HEK293T (cell line): ENCODE measurements around the gene RHOJ.
A peak's percentile ranks its signal among the peaks of the same experiment; 100 is the strongest.

Experiments used
- CTCF ChIA-PET: fragments of 350-600 bp; formaldehyde crosslinking; extraction: SDS; loops from one replicate; lab custom pipeline; 2021; ENCODE audit warnings: antibody characterized with exemption, inconsistent platforms; lab: Yijun Ruan, JAX
- POLR2A ChIA-PET: fragments of 350-600 bp; formaldehyde crosslinking; extraction: SDS; loops from one replicate; lab custom pipeline; 2020; ENCODE audit warnings: antibody characterized with exemption, inconsistent platforms; lab: Yijun Ruan, JAX
- DNase-seq: peaks from one replicate; pipeline ENCODE4 v3.0.0; 2012; ENCODE audit warnings: mixed read lengths; ENCODE audit errors: extremely low spot score
- ARNT ChIP-seq: fragments of 450-650 bp; IDR thresholded peaks from 2 replicates; pipeline ENCODE4 v1.6.1; 2017; ENCODE audit warnings: mild to moderate bottlenecking
- BHLHE40 ChIP-seq: fragments of 450-650 bp; IDR thresholded peaks from 2 replicates; pipeline ENCODE4 v1.6.1; 2016; ENCODE audit warnings: mild to moderate bottlenecking, moderate library complexity, borderline replicate concordance
- CTBP1 ChIP-seq: fragments of 450-650 bp; IDR thresholded peaks from 2 replicates; pipeline ENCODE4 v1.6.1; 2016; ENCODE audit warnings: borderline replicate concordance
- ELF4 ChIP-seq: fragments of 450-650 bp; IDR thresholded peaks from 2 replicates; pipeline ENCODE4 v1.6.1; 2017; ENCODE audit warnings: antibody characterized with exemption
- FOXA1 ChIP-seq: fragments of 450-650 bp; IDR thresholded peaks from 2 replicates; pipeline ENCODE4 v1.6.1; 2016; ENCODE audit warnings: mild to moderate bottlenecking
- FOXK2 ChIP-seq: fragments of 450-650 bp; IDR thresholded peaks from 2 replicates; pipeline ENCODE4 v1.6.1; 2016; ENCODE audit warnings: mild to moderate bottlenecking
- FOXM1 ChIP-seq: fragments of 450-650 bp; IDR thresholded peaks from 2 replicates; pipeline ENCODE4 v1.6.1; 2017; ENCODE audit warnings: mild to moderate bottlenecking, borderline replicate concordance
- HDGF ChIP-seq: fragments of 450-650 bp; IDR thresholded peaks from 2 replicates; pipeline ENCODE4 v1.6.1; 2017; ENCODE audit warnings: antibody characterized with exemption, borderline replicate concordance
- L3MBTL2 ChIP-seq: fragments of 450-650 bp; conservative IDR thresholded peaks from 2 replicates; pipeline ENCODE4 v1.6.1; 2016; ENCODE audit warnings: mild to moderate bottlenecking
- LEF1 ChIP-seq: fragments of 450-650 bp; IDR thresholded peaks from 2 replicates; pipeline ENCODE4 v1.6.1; 2017; ENCODE audit warnings: mild to moderate bottlenecking, borderline replicate concordance
- NFRKB ChIP-seq: fragments of 450-650 bp; IDR thresholded peaks from 2 replicates; pipeline ENCODE4 v1.6.1; 2016; ENCODE audit warnings: mild to moderate bottlenecking, moderate library complexity
- PKNOX1 ChIP-seq: fragments of 450-650 bp; IDR thresholded peaks from 2 replicates; pipeline ENCODE4 v1.6.1; 2016
- SP1 ChIP-seq: fragments of 450-650 bp; IDR thresholded peaks from 2 replicates; pipeline ENCODE4 v1.6.1; 2017
- SUZ12 ChIP-seq: fragments of 450-650 bp; IDR thresholded peaks from 2 replicates; pipeline ENCODE4 v1.6.1; 2016; ENCODE audit warnings: mild to moderate bottlenecking
- TARDBP ChIP-seq: fragments of 450-650 bp; IDR thresholded peaks from 2 replicates; pipeline ENCODE4 v1.6.1; 2016
- ZNF384 ChIP-seq: fragments of 450-650 bp; IDR thresholded peaks from 2 replicates; pipeline ENCODE4 v1.6.1; 2016

The RHOJ gene

GRCh38 chr14:63174760-63175191 lies 29.5 kb upstream of the RHOJ start:
- peak; percentile 51 for DNase-seq
- POLR2A ChIA-PET, result no interaction called here
- CTCF ChIA-PET, result interaction anchor here (0.6 to 2.0 kb wide), 8 partner anchors 12 to 228 kb away, joined by 3 to 7 read pairs (median 3); no protein-coding TSS in a partner anchor
- TF ChIP-seq SUZ12 (no peak), ZNF384 (no peak)

- ChIA-PET CTCF (interaction anchor here (0.9 kb wide), 1 partner anchor 28 kb away, joined by 3 read pairs; no protein-coding TSS in a partner anchor), POLR2A (interaction anchor here (1.4 kb wide), 1 partner anchor 28 kb away, joined by 3 read pairs; no protein-coding TSS in a partner anchor)
- TF ChIP-seq FOXA1 (no peak), LEF1 (no peak), BHLHE40 (no peak), FOXK2 (no peak), ELF4 (no peak), ARNT (no peak), ZNF384 (no peak), NFRKB (no peak), SP1 (no peak), L3MBTL2 (no peak), SUZ12 (no peak), PKNOX1 (no peak), CTBP1 (no peak), TARDBP (no peak), HDGF (no peak), FOXM1 (no peak)
- DNase-seq, result no peak
These were observed 28.7 kb upstream of the RHOJ start for GRCh38 chr14:63175531-63175930.

GRCh38 chr14:63178912-63179311 lies 25.3 kb upstream of the RHOJ start:
- TF ChIP-seq SUZ12 (no peak), ZNF384 (no peak), ELF4 (no peak), TARDBP (no peak), FOXM1 (no peak), LEF1 (no peak), ARNT (no peak), CTBP1 (no peak), HDGF (no peak), FOXA1 (no peak), FOXK2 (no peak), SP1 (no peak), PKNOX1 (no peak)
- ChIA-PET POLR2A (no interaction called here), CTCF (interaction anchor here (0.7 kb wide), 1 partner anchor 14 kb away, joined by 5 read pairs; no protein-coding TSS in a partner anchor)
- no peak for DNase-seq

GRCh38 chr14:63179383-63179782 lies 24.9 kb upstream of the RHOJ start:
- DNase-seq, result no peak
- TF ChIP-seq ZNF384, result no peak
- TF ChIP-seq SUZ12, result no peak
- TF ChIP-seq L3MBTL2, result no peak
- TF ChIP-seq TARDBP, result no peak
- no peak for TF ChIP-seq ARNT
- no peak for TF ChIP-seq HDGF
- no peak for TF ChIP-seq FOXM1
- TF ChIP-seq SP1, result no peak
- ChIA-PET POLR2A (no interaction called here), CTCF (interaction anchor here (0.7 kb wide), 2 partner anchors 13 to 1164 kb away, joined by 3 to 5 read pairs; no protein-coding TSS in a partner anchor)

- no peak for DNase-seq
- TF ChIP-seq SUZ12, result no peak
- no peak for TF ChIP-seq SP1
- no peak for TF ChIP-seq CTBP1
- TF ChIP-seq PKNOX1, result no peak
- TF ChIP-seq TARDBP, result no peak
- no peak for TF ChIP-seq ZNF384
- TF ChIP-seq FOXA1, result no peak
- TF ChIP-seq ARNT, result no peak
- no peak for TF ChIP-seq FOXM1
- TF ChIP-seq BHLHE40, result no peak
- no peak for TF ChIP-seq NFRKB
- TF ChIP-seq L3MBTL2, result no peak
- TF ChIP-seq LEF1, result no peak
- no peak for TF ChIP-seq ELF4
- POLR2A ChIA-PET, result interaction anchor here (0.5 kb wide), 1 partner anchor 107 kb away, joined by 3 read pairs; no protein-coding TSS in a partner anchor
- CTCF ChIA-PET, result interaction anchor here (0.7 kb wide), 1 partner anchor 1165 kb away, joined by 3 read pairs; no protein-coding TSS in a partner anchor
These were observed 24.2 kb upstream of the RHOJ start for GRCh38 chr14:63180011-63180410.

GRCh38 chr14:63182968-63183367 lies 21.3 kb upstream of the RHOJ start:
- no peak for TF ChIP-seq FOXK2
- TF ChIP-seq ELF4, result no peak
- no peak for TF ChIP-seq PKNOX1
- TF ChIP-seq L3MBTL2, result no peak
- TF ChIP-seq ZNF384, result no peak
- no peak for TF ChIP-seq SUZ12
- no peak for TF ChIP-seq FOXA1
- TF ChIP-seq HDGF, result no peak
- no peak for TF ChIP-seq TARDBP
- no peak for TF ChIP-seq NFRKB
- no peak for TF ChIP-seq FOXM1
- TF ChIP-seq LEF1, result no peak
- no peak for TF ChIP-seq ARNT
- TF ChIP-seq BHLHE40, result no peak
- TF ChIP-seq SP1, result no peak
- no peak for TF ChIP-seq CTBP1
- ChIA-PET CTCF (no interaction called here), POLR2A (no interaction called here)
- DNase-seq, result no peak
